Activated CD4-positive, CD25-positive, alpha-beta regulatory T cell treated with anti-CD3 and anti-CD28 coated beads, Interleukin-2, amount 50 U/mL, for 24 hours (primary cell): Measurements from ENCODE around the gene OR2S2.

ENCODE experiments used
- ATAC-seq, 2 donors: fragments of 150-1000 bp; cut with Tn5 transposase; one replicate each; pipeline ENCODE4 v1.10.0; 2021; ENCODE audit warnings: mild to moderate bottlenecking in 1 of 2, moderate library complexity in 1 of 2

The OR2S2 gene

DNA sequence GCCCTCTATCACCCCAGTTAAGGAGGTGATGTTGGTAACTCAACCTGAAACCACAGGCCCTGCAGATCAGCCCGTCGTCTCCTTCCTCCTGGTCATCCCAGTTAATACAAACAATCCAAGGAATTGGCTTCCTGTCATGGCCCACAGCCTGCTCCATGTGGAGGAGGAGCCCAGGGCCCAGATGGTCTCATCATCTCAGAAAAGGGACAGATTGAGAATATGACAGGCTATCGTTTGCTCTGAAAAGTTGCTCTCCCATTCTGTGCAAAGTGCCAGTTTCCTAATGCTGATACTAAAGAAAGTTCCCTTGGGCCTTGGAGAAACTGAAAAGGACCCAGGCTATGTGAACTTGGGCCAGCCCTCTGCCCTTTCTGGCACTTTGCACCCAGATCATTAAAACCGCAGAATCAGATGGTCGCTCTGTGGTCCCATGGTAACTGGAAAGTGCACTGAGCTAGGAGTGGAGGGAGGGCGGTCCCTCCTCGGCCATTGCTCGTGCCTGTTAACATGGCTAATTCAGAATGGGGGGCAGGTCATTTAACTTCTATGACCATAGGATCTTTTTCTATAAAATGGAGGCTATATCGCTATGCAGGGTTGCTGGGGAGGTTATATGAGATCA, 49.3 kb downstream of the OR2S2 start:
- no peak for ATAC-seq

DNA sequence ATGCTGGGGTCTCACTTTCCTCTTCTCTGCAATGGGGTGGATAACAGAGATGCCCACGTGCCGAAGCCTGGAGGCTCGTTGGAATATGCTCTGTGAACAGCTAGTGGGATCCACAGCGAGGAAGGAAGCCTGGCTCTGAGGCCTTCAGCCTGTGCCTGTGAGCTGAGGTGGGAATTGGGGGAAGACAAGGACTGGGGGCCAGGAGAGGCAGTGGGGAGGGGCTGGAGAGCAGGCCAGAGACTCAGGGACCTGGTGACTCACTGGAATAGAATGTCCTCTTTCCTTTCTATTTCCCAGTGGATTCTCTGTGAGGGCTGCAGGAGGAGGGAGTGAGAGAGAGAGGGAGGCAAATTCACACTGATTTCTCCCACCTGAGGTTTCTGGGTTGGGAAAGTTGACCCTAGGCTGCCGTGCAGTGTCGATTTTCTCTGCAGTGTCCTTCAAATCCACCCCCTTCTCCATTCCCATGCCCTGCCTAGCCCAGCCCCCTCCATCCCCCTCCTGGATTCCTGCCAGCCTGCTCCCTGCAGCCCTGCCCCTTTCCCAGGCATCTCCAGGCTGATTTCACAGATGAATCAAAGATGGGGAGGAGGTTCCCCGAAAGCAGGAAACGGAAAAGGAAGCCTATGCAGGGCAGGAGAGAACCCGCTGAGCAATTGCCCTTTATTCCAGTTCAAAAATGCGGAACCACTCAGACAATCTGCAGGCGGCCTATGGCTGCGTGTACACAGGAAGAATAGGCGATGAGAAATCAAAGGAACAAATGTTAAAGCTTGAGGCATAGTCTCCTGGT, 50.0 kb downstream of the OR2S2 start:
- no peak for ATAC-seq
